Mucosa of descending colon (tissue), 3 donors: ENCODE measurements around the gene TEX9. TPM values are rescaled to one million over a fixed set of nuclear protein-coding genes. Genes with fewer than 3 reads are reported as not detected.

ENCODE experiments used
- ATAC-seq: fragments of 200-7000 bp; cut with Tn5 transposase; one replicate; pipeline ENCODE4 v1.9.1; 2020; ENCODE audit warnings: mild to moderate bottlenecking, moderate library complexity
- DNase-seq, 3 donors: peaks; one replicate each; pipeline ENCODE4 v3.0.0-alpha.2; 2020
- H3K36me3 ChIP-seq: fragments of 200-600 bp; one replicate; pipeline ENCODE4 v1.8.0; 2021; ENCODE audit warnings: low read depth, mild to moderate bottlenecking
- H3K4me1 ChIP-seq: fragments of 200-600 bp; one replicate; pipeline ENCODE4 v1.8.0; 2021; ENCODE audit warnings: low read depth, mild to moderate bottlenecking
- H3K4me3 ChIP-seq: fragments of 200-600 bp; one replicate; pipeline ENCODE4 v1.8.0; 2021; ENCODE audit warnings: mild to moderate bottlenecking
- H3K9me3 ChIP-seq: fragments of 200-600 bp; one replicate; pipeline ENCODE4 v1.8.0; 2021; ENCODE audit warnings: mild to moderate bottlenecking
- intact Hi-C, 2 donors: fragments of 100-400 bp; cut with DNase I in 1 of 2; cut with micrococcal nuclease in 1 of 2; formaldehyde crosslinking; loops; one replicate each; pipeline versions ENCODE4 v1.11.0 to v1.11.1; 2022; cut with DNase I, micrococcal nuclease
- total RNA-seq, 3 donors: library from RNA; stranded (reverse); fragmentation: NEBNext Ultra II Directional in 2 of 3; extraction: Animal tissue kit (Norgen Biotek cat#: 25700) in 2 of 3; gene quantifications; one replicate each; pipeline versions ENCODE4 v1.2.1 to v1.2.4, GENCODE V29; 2021 to 2023
- TF ChIP-seq, protein P1 (sequence below): fragments of 200-600 bp; IDR thresholded peaks from one replicate; pipeline ENCODE4 v1.8.0; 2022; ENCODE audit warnings: antibody characterized with exemption, mild to moderate bottlenecking
- donor health status: DM: no; HTN: no; CAD: no; lungs with moderate emphysema.
- donor health status: DM: no; HTN: no; CAD: no.
- donor health status: DM: no; HTN: yes; CAD: no.

Gene TEX9
- total RNA-seq, 3 donors from 2014 or later: 5.7 to 10.6 (median 7.8) TPM

DNA sequence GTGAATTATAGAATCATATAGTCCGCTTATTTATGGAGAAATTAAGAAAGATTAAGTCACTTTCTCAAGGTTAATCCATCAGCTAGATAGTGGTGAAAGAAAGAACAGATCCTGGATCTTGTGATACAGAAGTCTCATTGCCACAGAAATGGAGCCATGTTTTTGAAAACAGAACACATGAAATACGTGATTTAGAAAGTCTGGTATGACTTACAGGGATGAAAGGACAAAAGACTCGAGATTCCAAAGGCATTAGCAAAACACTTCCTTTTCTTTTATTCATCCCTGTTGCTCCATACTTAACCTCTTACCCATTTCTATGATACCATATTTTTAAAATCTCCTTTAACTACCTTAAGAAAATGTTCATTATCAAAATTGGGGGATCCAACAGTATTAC lies 40.0 kb upstream of the TEX9 start:
- no peak overlapping the region for H3K4me3 ChIP-seq
- DNase-seq (no peak), ATAC-seq (no peak)
- H3K4me1 ChIP-seq: no peaks in the 10 kb centered on the region
- intact Hi-C loops: no loop called here
- no peaks in the 10 kb centered on the region for H3K36me3 ChIP-seq
- TF ChIP-seq, protein P1, sequence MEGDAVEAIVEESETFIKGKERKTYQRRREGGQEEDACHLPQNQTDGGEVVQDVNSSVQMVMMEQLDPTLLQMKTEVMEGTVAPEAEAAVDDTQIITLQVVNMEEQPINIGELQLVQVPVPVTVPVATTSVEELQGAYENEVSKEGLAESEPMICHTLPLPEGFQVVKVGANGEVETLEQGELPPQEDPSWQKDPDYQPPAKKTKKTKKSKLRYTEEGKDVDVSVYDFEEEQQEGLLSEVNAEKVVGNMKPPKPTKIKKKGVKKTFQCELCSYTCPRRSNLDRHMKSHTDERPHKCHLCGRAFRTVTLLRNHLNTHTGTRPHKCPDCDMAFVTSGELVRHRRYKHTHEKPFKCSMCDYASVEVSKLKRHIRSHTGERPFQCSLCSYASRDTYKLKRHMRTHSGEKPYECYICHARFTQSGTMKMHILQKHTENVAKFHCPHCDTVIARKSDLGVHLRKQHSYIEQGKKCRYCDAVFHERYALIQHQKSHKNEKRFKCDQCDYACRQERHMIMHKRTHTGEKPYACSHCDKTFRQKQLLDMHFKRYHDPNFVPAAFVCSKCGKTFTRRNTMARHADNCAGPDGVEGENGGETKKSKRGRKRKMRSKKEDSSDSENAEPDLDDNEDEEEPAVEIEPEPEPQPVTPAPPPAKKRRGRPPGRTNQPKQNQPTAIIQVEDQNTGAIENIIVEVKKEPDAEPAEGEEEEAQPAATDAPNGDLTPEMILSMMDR: no peak
- H3K9me3 ChIP-seq: no peaks in the 10 kb centered on the region

DNA sequence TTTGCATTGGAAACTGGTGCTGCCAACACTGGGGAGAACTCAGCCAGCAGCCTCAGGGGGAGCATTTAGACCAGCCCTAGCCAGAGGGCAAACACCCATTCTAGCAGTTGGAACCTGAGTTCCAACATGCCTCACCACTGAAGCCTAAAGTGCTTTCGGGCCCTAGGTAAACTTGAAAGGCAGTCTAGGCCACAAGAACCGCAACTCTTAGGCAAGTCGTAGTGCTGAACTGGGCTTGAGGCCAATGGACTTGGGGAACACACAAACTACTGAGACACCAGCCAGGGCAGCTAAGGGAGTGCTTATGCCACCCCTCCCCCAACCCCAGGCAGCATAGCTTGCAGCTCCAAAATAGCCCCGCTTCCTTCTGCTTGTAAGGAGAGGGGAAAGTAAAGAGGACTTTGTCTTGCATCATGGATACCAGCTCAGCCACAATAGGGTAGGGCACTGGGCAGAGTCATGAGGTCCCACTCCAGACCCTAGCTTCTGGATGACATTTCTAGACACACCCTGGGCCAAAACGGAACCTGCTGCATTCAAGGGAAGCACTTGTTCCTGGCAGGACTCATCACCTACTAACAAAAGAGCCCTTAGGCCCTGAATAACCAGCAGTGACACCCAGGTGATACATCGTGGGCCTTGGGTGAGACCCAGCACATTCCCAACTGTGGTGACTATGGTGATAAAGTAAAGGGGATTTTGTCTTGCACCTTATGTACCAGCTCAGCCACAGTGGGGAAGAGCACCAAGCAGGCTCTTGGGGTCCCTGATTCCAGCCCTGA lies 37.3 kb upstream of the TEX9 start:
- H3K4me1 ChIP-seq: no peaks in the 10 kb centered on the region
- ATAC-seq (no peak), DNase-seq (no peak)
- no peak overlapping the region for H3K4me3 ChIP-seq
- no peaks in the 10 kb centered on the region for H3K9me3 ChIP-seq
- intact Hi-C loops: no loop called here
- no peaks in the 10 kb centered on the region for H3K36me3 ChIP-seq
- TF ChIP-seq, protein P1: no peak

DNA sequence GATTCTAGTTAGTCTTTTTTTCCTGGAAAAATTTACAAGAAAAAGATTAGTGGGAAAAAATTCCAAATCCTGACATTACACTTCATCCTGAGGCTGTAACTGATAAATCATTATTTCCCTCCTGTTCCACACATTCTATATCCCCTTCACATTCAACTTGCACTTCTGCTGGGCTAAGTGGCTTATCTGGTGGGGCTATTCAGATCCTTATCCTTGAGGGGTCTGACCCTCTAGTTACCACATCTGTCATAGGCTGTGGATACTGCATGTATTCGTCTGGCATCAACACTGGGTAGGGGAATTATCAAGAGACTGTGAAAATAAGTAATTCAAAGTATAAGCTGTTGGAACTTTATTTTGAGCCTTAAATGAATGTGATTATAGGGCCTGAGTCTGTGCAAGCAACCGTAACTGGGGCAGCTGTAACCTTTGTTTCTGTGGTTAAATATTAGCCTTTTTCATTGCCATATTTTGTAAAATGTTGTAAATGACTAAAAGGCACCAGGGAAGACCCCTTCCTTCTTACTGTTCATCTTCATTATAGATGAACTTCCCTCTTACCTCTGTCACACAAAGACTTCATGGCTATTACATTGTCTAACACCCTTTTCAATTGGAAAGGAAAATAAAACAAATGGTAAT lies 28.0 kb upstream of the TEX9 start:
- no peak overlapping the region for H3K4me3 ChIP-seq
- no peaks in the 10 kb centered on the region for H3K9me3 ChIP-seq
- TF ChIP-seq, protein P1: no peak
- DNase-seq (no peak), ATAC-seq (no peak)
- intact Hi-C loops: no loop called here
- H3K4me1 ChIP-seq: no peaks in the 10 kb centered on the region
- no peaks in the 10 kb centered on the region for H3K36me3 ChIP-seq

DNA sequence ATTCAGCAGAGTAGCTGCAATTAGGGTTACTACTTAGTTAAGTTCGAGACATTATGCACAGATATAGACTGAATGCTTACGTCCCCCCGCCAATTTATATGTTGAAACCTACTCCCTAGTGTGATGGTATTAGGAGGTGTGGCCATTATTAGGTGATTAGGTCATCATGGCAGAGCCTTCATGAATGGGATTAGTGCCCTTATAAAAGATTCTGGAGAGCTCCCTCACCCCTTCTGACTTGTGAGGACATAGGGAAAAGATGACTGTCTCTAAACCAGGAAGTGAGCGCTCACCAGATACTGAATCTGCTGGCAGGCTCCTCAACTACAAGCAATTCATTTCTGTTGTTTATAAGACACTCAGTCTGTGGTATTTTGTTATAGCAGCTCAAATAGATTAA lies 25.6 kb upstream of the TEX9 start:
- Histone ChIP-seq H3K36me3 (no peaks in the 10 kb centered on the region), H3K4me1 (no peaks in the 10 kb centered on the region), H3K9me3 (no peaks in the 10 kb centered on the region), H3K4me3 (no peak overlapping the region)
- intact Hi-C loops: no loop called here
- ATAC-seq (no peak), DNase-seq (no peak)
- TF ChIP-seq, protein P1: no peak

DNA sequence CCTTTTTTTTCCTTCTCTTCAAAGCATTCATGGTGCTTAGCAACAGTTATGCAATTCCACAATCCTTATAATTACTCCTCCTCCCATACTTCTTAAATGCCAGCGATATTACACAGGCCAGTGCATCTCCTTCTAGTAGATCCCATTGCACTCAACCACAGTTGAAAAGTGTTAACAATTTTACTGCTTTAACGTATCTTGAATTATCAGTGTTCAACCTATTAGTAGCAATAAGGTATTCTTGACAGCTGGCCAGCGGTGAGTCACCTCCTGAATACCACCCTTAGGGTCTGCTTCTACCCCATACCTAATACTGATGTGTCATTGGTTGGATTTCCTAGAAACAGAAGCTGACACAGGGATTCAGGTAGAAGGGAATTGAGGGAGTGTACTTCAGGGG lies 24.0 kb upstream of the TEX9 start:
- no peaks in the 10 kb centered on the region for H3K4me1 ChIP-seq
- intact Hi-C loops: no loop called here
- no peak for ATAC-seq
- TF ChIP-seq, protein P1: no peak
- DNase-seq: no peak
- no peaks in the 10 kb centered on the region for H3K9me3 ChIP-seq
- no peaks in the 10 kb centered on the region for H3K36me3 ChIP-seq
- H3K4me3 ChIP-seq: no peak overlapping the region
